Measurements from ENCODE around the gene APCDD1. TPM values are rescaled to one million over a fixed set of nuclear protein-coding genes. Genes with fewer than 3 reads are reported as not detected.

APCDD1 gene
- total and polyA plus RNA-seq, 2 donors (not counting 1 experiment from before 2014, with no cell fraction given), result 15.3 to 17.3 TPM

DNA sequence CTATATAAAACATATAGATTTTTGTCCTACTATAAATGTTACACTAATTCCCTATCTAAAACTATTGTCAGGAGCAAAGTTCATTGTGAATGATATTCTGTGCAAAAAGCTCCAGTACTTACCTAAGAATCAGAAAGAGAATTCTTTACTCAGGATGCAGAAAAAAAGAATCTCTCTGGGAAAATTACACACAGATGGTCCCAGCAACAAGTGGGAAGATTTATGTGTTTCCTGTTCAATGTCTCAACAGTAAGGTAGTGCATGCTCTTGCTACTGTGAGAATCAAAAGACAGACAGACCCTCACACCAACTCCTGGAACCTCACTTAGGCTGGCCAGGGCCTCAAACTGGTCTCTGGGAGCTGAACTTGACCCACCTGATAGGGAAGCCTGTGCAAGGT, 60.2 kb downstream of the APCDD1 start:
- H3K4me1 ChIP-seq (ENCODE audit: control insufficient read depth, extremely low read depth, insufficient read depth, low read length), result peaks cover 7% of the 10 kb centered on the region
- no peaks in the 10 kb centered on the region for H3K9me3 ChIP-seq (ENCODE audit: control insufficient read depth, insufficient read depth, low read depth, low read length)
- TF ChIP-seq, protein P1, sequence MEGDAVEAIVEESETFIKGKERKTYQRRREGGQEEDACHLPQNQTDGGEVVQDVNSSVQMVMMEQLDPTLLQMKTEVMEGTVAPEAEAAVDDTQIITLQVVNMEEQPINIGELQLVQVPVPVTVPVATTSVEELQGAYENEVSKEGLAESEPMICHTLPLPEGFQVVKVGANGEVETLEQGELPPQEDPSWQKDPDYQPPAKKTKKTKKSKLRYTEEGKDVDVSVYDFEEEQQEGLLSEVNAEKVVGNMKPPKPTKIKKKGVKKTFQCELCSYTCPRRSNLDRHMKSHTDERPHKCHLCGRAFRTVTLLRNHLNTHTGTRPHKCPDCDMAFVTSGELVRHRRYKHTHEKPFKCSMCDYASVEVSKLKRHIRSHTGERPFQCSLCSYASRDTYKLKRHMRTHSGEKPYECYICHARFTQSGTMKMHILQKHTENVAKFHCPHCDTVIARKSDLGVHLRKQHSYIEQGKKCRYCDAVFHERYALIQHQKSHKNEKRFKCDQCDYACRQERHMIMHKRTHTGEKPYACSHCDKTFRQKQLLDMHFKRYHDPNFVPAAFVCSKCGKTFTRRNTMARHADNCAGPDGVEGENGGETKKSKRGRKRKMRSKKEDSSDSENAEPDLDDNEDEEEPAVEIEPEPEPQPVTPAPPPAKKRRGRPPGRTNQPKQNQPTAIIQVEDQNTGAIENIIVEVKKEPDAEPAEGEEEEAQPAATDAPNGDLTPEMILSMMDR (conservative IDR thresholded peaks at IDR 0.05 in 1 of 2, IDR thresholded peaks at IDR 0.05 in 1 of 2; ENCODE audit: low read depth in 1 of 2, low read length in 2 of 2), result no peak
- no peak for TF ChIP-seq EZH2 (IDR thresholded peaks at IDR 0.05; ENCODE audit: low read length, missing control alignments)
- H2AFZ ChIP-seq (ENCODE audit: low read length), result no peak overlapping the region
- H3K27me3 ChIP-seq (ENCODE audit: control insufficient read depth, insufficient read depth, low read length), result no peaks in the 10 kb centered on the region
- no peaks in the 10 kb centered on the region for H4K20me1 ChIP-seq (ENCODE audit: control insufficient read depth, extremely low read depth, insufficient read depth, low read length)
- H3K36me3 ChIP-seq (ENCODE audit: control insufficient read depth, insufficient read depth, low read length), result no peaks in the 10 kb centered on the region
- no peaks in the 10 kb centered on the region for H3K79me2 ChIP-seq (ENCODE audit: control insufficient read depth, insufficient read depth, low read length)
- no peak overlapping the region for H3K4me3 ChIP-seq (replicated peaks in 1 of 4; ENCODE audit: control extremely low read depth in 1 of 4, insufficient read depth in 1 of 4, low read depth in 3 of 4, low read length in 4 of 4)
- H3K4me2 ChIP-seq (ENCODE audit: extremely low read depth, insufficient read depth, low read length), result no peak overlapping the region
- no peak for DNase-seq (ENCODE audit: low read depth in 2 of 2)
- H3K27ac ChIP-seq (ENCODE audit: insufficient read depth, low read length), result no peak overlapping the region
- H3K9ac ChIP-seq (ENCODE audit: insufficient read depth, low read length), result no peak overlapping the region

DNA sequence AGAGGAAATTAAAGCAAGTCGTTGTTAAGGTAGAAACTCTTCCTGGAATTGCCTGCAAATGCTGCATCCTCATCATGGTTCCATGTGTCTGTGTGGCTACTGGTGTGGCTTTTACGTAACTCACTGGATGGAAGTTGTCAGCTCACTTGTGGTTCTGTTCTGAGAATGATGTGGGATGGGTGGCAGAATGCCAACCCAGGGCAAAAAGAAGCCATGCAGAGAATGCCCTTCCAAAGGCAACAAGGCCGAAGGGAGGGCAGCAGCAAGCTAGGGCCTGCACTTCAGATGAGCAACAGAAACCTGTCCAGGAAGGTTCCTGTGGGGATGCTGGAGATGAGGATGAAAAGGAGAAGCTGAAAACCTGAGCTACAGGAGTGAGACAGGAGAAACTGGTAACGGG, 61.0 kb downstream of the APCDD1 start:
- peaks cover 7% of the 10 kb centered on the region for H3K4me1 ChIP-seq (ENCODE audit: control insufficient read depth, extremely low read depth, insufficient read depth, low read length)
- no peaks in the 10 kb centered on the region for H3K36me3 ChIP-seq (ENCODE audit: control insufficient read depth, insufficient read depth, low read length)
- H3K4me3 ChIP-seq (replicated peaks in 1 of 4; ENCODE audit: control extremely low read depth in 1 of 4, insufficient read depth in 1 of 4, low read depth in 3 of 4, low read length in 4 of 4), result no peak overlapping the region
- H3K4me2 ChIP-seq (ENCODE audit: extremely low read depth, insufficient read depth, low read length), result no peak overlapping the region
- H2AFZ ChIP-seq (ENCODE audit: low read length), result no peak overlapping the region
- H3K9me3 ChIP-seq (ENCODE audit: control insufficient read depth, insufficient read depth, low read depth, low read length), result no peaks in the 10 kb centered on the region
- no peak overlapping the region for H3K9ac ChIP-seq (ENCODE audit: insufficient read depth, low read length)
- H3K79me2 ChIP-seq (ENCODE audit: control insufficient read depth, insufficient read depth, low read length), result no peaks in the 10 kb centered on the region
- TF ChIP-seq EZH2 (IDR thresholded peaks at IDR 0.05; ENCODE audit: low read length, missing control alignments), result no peak
- TF ChIP-seq, protein P1 (conservative IDR thresholded peaks at IDR 0.05 in 1 of 2, IDR thresholded peaks at IDR 0.05 in 1 of 2; ENCODE audit: low read depth in 1 of 2, low read length in 2 of 2), result no peak
- H4K20me1 ChIP-seq (ENCODE audit: control insufficient read depth, extremely low read depth, insufficient read depth, low read length), result no peaks in the 10 kb centered on the region
- DNase-seq (ENCODE audit: low read depth in 2 of 2), result no peak
- H3K27me3 ChIP-seq (ENCODE audit: control insufficient read depth, insufficient read depth, low read length), result no peaks in the 10 kb centered on the region
- no peak overlapping the region for H3K27ac ChIP-seq (ENCODE audit: insufficient read depth, low read length)

DNA sequence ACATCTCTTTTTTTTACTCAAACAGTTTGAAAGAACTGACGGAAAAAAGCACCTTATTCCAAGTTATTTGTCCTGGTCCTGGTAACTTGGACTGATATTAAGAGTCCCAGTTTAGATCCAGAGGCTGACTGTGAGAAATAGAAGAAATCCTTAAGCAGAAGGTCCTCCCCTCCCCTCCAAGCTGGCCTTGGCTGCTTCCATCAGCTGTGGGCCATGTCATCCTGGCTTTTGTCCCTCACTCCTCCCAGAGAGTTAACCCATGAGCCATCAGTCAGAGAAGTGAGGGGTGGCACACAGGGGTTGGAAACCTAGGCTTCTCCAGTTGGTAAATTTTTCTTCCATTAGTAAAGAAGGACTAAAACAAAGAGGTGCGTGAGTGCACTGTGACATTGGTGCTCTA, 61.6 kb downstream of the APCDD1 start:
- Histone ChIP-seq H3K27ac (ENCODE audit: insufficient read depth, low read length) (no peak overlapping the region), H3K4me3 (replicated peaks in 1 of 4; ENCODE audit: control extremely low read depth in 1 of 4, insufficient read depth in 1 of 4, low read depth in 3 of 4, low read length in 4 of 4) (no peak overlapping the region), H3K36me3 (ENCODE audit: control insufficient read depth, insufficient read depth, low read length) (no peaks in the 10 kb centered on the region), H3K9ac (ENCODE audit: insufficient read depth, low read length) (no peak overlapping the region), H2AFZ (ENCODE audit: low read length) (no peak overlapping the region), H4K20me1 (ENCODE audit: control insufficient read depth, extremely low read depth, insufficient read depth, low read length) (no peaks in the 10 kb centered on the region), H3K9me3 (ENCODE audit: control insufficient read depth, insufficient read depth, low read depth, low read length) (no peaks in the 10 kb centered on the region), H3K4me1 (ENCODE audit: control insufficient read depth, extremely low read depth, insufficient read depth, low read length) (peaks cover 7% of the 10 kb centered on the region), H3K79me2 (ENCODE audit: control insufficient read depth, insufficient read depth, low read length) (no peaks in the 10 kb centered on the region), H3K27me3 (ENCODE audit: control insufficient read depth, insufficient read depth, low read length) (no peaks in the 10 kb centered on the region), H3K4me2 (ENCODE audit: extremely low read depth, insufficient read depth, low read length) (no peak overlapping the region)
- no peak for TF ChIP-seq EZH2 (IDR thresholded peaks at IDR 0.05; ENCODE audit: low read length, missing control alignments)
- TF ChIP-seq, protein P1 (conservative IDR thresholded peaks at IDR 0.05 in 1 of 2, IDR thresholded peaks at IDR 0.05 in 1 of 2; ENCODE audit: low read depth in 1 of 2, low read length in 2 of 2), result no peak
- DNase-seq (ENCODE audit: low read depth in 2 of 2), result no peak
